GM18951 (cell line): Measurements from ENCODE around the gene GNAT1.
"Not testable (repeated sequence)": the region's sequence is repeated elsewhere in the genome, so short reads cannot be mapped to it uniquely, and the experiment has no call there.

Experiments used
- POLR2A ChIP-seq: IDR thresholded peaks from 4 replicates; pipeline ENCODE4 v1.6.1; 2011; ENCODE audit warnings: mild to moderate bottlenecking; ENCODE audit not compliant: insufficient read length, insufficient read depth; ENCODE audit errors: extremely low read depth
- in situ Hi-C: fragments of 300-500 bp; cut with MboI; formaldehyde crosslinking; loops from one replicate; pipeline ENCODE4 v1.12.0; 2022; ENCODE audit warnings: low sequenced_read_pairs, mixed read lengths, inconsistent platforms; ENCODE audit not compliant: unreplicated experiment

GNAT1 gene

DNA sequence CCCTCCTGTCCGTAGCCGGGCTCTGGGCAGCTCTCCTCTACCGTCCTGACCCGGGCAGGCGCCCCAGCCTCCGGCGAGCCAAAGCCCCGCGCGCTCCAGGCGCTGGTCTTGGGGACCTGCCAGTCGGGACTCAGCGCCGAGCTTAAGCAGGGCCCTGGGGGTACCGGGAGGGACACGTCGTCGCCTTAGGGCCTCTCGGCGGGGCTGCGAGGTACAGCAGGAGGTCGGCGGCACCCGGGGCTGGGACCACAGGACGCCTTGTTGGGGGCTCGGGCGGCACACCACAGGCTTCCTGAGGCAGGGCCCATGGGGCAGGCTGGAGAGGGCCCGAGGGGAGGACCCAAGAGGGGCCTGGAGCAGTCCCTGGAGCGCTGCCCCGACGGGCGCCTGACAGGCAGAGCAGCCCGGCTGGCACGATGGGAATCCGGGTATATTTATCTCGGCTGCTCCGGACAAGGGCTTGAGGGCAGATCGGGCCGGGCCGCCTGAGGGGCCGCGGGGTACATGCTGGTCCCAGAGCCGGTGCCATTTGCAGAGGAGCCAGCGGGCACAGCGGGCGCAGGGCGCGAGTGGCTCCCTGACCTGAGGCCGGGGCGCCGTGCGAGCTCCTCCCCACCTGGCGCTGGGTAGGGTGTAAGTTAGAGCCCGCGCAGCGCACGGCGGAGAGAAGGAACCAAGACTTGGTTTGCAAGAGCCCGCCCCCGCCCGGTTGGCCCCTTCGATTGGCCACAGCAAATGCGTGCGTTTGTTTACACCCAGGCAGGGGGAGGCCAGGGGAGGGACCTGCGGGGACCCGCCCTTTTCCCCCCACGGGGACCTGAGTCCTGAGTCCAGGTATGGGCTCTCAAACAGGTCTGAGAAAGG is 14.2 kb downstream of the GNAT1 start:
- in situ Hi-C loops = no loop called here
- TF ChIP-seq POLR2A = no peak

DNA sequence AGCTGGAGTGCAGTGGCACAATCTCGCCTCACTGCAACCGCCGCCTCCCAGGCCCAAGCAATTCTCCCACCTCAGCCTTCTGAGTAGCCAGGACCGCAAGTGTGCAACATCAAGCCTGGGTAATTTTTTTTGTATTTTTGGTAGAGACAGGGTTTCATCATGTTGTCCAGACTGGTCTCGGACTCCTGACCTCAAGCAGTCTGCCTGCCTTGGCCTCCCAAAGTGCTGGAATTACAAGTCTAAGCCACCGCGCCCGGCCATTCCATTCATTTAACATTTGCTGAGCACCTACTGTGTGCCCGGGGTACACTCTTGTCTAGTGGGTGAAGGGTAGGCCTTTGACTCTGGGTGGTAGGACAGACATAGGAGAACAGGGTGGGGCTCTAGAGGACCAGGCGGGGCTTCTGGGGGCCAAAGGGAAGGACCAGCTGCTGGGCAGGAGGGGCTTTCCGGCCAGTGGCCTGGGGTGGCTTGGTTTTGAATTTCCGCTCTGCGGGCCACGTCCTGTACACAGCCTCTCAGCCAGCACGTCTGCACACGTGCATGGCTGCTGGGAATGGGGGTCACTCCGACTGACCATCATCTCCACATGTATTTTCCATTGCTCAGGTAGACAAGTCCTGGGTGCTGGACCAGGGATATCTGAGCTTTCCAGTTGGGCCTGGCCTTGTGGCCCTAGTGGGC is 16.1 kb downstream of the GNAT1 start:
- in situ Hi-C loops = no loop called here

DNA sequence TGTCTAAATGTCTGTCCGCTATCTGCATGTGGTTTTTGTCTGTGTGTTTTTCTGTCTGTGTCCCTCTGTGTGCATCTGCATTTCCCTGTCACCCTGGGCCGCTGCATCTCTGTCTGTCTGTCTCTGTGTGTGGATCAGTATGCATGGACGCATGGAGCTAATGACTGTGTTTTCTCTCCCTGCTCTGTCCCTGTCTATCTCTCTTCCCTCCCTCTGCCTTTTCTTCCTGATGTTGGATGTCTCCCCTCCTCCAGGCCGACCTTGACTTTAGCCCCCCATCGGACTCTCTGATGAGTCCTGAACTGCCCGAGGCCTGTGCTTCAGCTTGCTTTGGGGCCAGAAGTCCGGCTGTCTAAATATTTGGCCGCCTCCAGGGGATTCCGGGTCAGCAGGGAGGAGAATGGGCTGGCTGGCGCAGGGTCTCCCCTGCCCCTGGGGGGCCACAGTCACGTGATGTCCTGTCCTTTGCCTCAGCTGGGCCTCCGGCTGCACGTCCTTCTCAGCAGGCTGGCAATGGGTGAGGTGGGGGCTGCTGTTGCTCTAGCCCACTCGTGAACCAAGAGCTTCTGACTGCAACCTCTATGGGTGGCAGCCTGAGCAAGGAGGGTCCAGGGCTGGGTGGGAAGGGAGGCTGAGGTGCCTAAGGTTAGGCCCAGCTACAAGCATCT is 17.4 kb downstream of the GNAT1 start:
- TF ChIP-seq POLR2A = no peak
- in situ Hi-C loops = no loop called here

More for the DNA sequence above, 16.1 kb downstream of the GNAT1 start:
- TF ChIP-seq POLR2A = no peak

DNA sequence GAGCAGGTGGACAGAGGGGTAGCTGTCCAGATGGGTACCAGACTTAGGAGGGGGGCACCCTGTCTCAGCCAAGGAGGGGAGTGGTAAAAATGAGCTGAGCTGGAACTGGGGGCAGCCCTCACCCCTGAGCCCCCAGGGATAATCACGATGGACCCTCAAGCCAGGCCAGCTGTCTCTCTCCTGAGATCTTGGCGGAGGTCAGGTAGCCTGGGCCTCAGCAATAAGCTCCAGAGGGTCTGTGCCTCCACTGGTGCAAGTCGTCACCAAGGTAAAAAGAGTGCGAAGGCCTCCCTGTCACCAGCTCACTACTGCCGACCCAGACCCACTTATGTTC is 18.7 kb downstream of the GNAT1 start:
- no peak for TF ChIP-seq POLR2A
- in situ Hi-C loops = no loop called here

DNA sequence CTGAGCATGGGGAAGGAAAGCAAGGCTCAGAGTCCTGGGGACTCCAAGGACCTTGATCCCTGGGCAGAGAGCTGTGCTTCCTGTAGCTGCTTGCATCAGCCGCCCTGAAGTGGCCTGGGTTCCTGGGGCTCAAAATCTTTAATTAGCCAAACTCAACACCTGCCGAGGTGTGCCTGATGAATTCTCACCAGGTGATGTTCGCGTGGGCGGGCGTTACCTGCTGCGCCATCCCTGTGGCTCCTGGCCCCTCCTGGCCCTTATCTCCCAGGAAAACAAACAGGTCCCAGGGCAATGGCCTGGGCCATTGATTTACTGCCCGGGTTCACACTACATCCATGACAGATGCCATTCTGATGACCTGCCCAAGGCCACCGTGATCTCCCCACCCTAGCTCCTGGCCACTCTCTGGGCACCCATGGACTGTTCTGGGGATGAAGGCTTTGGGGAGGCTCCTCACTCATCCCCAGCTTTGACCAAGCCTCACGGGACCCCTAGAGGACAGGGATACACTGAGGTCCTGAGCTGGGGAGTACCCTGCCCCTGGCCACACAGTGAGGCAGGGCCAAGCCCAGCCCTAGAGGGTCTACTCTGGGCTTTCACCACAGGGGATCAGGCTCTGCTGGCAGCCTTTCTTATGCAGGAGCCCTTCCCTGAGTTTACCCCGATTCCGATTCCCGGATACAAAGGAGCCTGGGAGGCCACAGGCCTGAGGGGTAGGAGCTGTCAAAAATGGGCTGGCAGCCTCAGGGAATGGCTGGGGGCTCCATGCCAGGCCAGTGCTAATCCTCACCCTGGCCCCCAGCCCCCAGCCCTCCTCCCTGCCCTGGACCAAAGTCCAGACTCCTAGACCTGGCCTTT is 19.3 kb downstream of the GNAT1 start:
- no peak for TF ChIP-seq POLR2A
- in situ Hi-C loops = no loop called here

DNA sequence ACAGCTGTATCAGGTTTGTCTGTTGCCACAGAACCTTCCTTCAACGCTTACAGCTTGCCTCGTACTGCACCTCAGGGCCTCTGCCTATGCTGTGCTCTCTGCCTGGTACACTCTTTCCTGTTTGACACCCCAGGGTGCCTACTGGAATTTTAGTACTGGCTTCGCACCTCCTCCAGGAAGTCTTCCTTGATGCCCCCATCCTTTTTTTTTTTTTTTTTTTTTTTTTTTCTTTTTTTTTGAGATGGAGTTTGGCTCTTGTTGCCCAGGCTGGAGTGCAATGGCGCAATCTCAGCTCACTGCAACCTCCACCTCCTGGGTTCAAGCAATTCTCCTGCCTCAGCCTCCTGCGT is 19.9 kb downstream of the GNAT1 start:
- in situ Hi-C loops = not testable (repeated sequence)

DNA sequence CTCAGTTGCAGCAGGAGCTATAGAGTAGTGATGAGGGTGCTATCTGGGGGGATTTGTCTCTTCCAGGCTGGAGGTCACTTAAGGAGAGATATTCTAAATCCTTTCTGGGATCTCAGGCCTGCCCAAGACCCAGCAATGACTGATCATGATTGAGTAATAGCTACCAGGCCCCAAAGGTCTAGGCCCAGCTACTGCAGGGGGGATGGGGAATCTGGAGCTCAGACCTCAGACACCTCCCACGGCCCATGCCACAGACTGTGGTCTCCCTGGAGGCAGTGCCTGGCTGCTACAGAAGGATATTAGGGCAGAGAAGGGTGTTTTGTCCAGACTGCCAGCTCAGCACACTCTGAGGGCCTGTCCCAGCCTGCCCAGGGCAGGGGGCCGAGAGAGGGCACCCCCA is 20.5 kb downstream of the GNAT1 start:
- in situ Hi-C loops = no loop called here
- TF ChIP-seq POLR2A = no peak

DNA sequence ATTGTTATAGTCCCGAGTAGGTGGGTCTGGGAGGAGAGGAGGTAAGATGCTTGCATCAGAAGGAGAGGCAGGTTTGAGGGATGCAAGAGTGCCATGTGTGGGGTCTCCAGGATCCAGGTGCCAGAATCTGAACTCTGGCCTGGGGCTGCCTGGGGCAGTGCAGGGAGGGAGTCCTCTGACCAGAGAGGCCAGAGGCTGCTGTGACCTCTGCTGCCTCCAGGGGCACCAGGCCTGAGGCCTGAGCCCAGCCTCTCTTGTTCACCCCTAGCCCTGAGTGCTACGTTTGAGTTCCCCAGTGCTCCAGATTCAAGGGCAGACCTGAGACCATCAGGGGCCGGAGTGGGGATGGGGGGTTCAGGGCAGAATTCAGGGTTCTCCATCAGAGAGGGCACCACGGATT is 21.1 kb downstream of the GNAT1 start:
- no peak for TF ChIP-seq POLR2A
- in situ Hi-C loops = no loop called here

DNA sequence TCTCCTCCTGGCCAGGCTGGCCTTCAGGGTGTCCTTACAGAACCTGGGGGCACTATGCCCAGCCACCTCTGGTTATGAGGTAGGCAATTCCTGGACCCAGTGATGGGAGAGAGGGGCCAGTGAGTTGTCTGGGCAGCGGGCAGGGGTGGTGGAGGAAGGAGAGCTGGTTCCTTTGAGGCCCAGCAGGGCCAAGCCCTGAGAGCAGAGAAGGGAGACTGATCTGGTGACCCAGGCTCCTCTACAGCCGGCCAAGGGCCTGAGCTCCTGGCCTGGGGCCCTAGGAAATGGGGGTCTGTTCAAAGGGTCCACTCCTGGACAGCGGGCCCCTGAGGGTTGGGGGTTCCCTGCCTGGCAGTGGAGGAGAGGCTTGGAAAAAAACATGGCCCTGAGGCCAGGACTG is 21.6 kb downstream of the GNAT1 start:
- TF ChIP-seq POLR2A = no peak
- in situ Hi-C loops = no loop called here

DNA sequence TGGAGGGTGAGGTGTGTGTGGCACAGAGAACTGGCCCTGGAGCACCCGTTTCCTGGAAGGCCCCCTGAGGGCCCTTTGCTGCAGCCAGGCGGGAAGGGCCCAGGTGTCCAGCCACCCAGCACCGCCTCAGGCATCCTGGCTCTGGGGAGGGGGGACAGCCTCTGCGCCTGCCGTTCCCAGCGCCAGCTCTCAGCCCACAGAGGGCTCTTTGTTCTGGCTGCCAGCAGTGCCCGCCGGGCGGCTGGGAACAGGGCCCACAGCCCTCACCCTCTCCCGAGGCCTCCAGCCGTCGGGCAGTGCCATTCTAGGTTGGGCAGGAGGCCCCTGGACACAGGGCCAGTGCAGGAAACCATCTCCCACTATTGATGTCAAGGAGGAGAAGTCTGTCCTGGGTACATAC is 22.0 kb downstream of the GNAT1 start:
- in situ Hi-C loops = no loop called here

DNA sequence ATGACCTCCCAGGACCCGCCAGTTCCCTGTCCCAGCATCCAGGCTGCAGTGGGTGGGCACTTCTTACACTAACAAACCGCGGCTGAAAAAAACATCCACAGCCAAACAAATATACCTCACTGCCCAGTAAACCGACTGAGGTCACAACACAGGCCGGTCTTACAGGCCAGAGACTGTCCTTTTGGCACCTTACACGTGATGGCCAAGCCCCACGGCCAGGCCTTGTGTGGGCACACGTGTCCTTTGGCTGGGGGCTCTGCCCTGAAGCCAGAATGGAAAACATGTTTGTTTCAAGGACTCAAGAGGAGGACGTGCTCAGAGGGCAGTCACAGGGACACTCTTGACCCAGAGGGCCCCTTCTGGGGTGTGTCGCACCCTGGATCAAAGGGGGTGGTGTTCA is 23.4 kb downstream of the GNAT1 start:
- no peak for TF ChIP-seq POLR2A
- in situ Hi-C loops = no loop called here

More for the DNA sequence above, 22.0 kb downstream of the GNAT1 start:
- TF ChIP-seq POLR2A = no peak

DNA sequence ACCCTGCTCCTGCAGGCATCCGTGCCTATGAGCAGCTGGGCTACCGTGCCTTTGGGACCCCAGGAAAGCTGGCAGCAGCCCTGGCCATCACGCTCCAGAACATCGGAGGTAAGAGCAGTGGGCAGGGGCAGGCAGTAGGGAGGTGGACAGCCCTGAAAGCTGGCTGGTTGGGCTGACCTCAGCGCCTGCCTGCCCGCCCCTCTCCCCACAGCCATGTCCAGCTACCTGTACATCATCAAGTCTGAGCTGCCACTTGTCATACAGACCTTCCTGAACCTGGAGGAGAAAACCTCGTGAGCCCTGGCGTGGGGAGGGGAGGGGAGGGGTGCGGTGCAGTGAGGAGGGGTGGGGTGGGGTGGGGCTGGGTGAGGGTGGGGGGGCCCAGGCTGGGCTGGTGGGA is 24.1 kb downstream of the GNAT1 start:
- in situ Hi-C loops = no loop called here
- no peak for TF ChIP-seq POLR2A

DNA sequence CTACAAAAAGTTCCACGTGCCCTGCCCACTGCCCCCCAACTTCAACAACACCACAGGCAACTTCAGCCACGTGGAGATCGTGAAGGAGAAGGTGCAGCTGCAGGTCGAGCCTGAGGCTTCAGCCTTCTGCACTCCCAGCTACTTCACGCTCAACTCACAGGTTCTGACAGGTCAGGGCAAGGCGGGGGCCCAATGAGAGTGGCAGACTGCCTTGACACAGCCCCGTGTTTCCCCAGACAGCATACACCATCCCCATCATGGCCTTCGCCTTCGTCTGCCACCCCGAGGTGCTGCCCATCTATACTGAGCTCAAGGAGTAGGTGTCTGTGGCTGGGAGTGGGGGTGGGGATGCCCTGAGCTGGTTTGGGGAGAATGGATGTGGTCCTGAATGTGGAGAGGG is 26.3 kb downstream of the GNAT1 start:
- TF ChIP-seq POLR2A = no peak
- in situ Hi-C loops = no loop called here
